Measurements from ENCODE around the gene P3H4. TPM values are rescaled to one million over a fixed set of nuclear protein-coding genes. Genes with fewer than 3 reads are reported as not detected.

Gene P3H4
- total RNA-seq, 1 experiment from 2014 or later, result 29.6 TPM

GRCh38 chr17:41768682-41769288 lies 43.0 kb downstream of the P3H4 start:
- TF ChIP-seq EZH2phosphoT487 (IDR thresholded peaks at IDR 0.05; ENCODE audit: borderline replicate concordance, low read length), result no peak
- TF ChIP-seq EZH2 (IDR thresholded peaks at IDR 0.05; ENCODE audit: low read length, unreplicated experiment), result no peak
- no peak for TF ChIP-seq CTCF (conservative IDR thresholded peaks at IDR 0.05; ENCODE audit: low read depth, low read length)
- intact Hi-C loops (cut with micrococcal nuclease), result no loop called here
- no peaks in the 10 kb centered on the region for H3K27me3 ChIP-seq (ENCODE audit: low read length)
- H3K36me3 ChIP-seq (ENCODE audit: low read depth, low read length), result peaks cover 37% of the 10 kb centered on the region
- ATAC-seq, result no peak
- POLR2A ChIA-PET (ENCODE audit: unreplicated experiment), result no interaction called here
- no peak overlapping the region for H2AFZ ChIP-seq (ENCODE audit: low read length)
- peaks cover 22% of the 10 kb centered on the region for H3K4me1 ChIP-seq (ENCODE audit: insufficient read depth, low read length)
- peaks cover 6% of the 10 kb centered on the region for H3F3A ChIP-seq (ENCODE audit: low read length, unreplicated experiment)
- H3K9me2 ChIP-seq (replicated peaks; ENCODE audit: low read length), result no peaks in the 10 kb centered on the region
- peaks cover 15% of the 10 kb centered on the region for H3K79me2 ChIP-seq (ENCODE audit: low read length)
- CTCF ChIA-PET, result no interaction called here
- no peak overlapping the region for H3K4me2 ChIP-seq (ENCODE audit: low read length)
- no peaks in the 10 kb centered on the region for H4K20me1 ChIP-seq (ENCODE audit: low read length)
- no peaks in the 10 kb centered on the region for H3K9me3 ChIP-seq (ENCODE audit: low read length)
- DNase-seq, result no peak
- BruUV-seq (replicated peaks), result no TSS peak
- H3K9ac ChIP-seq (ENCODE audit: low read length), result no peak overlapping the region
- no peak overlapping the region for H3K4me3 ChIP-seq (ENCODE audit: low read length)
- no peak overlapping the region for H3K27ac ChIP-seq (ENCODE audit: low read length)

GRCh38 chr17:41767324-41768042 lies 44.3 kb downstream of the P3H4 start:
- Histone ChIP-seq H3K27ac (ENCODE audit: low read length) (no peak overlapping the region), H3K36me3 (ENCODE audit: low read depth, low read length) (peaks cover 47% of the 10 kb centered on the region), H3K4me1 (ENCODE audit: insufficient read depth, low read length) (peaks cover 10% of the 10 kb centered on the region), H2AFZ (ENCODE audit: low read length) (no peak overlapping the region), H3K27me3 (ENCODE audit: low read length) (no peaks in the 10 kb centered on the region), H4K20me1 (ENCODE audit: low read length) (no peaks in the 10 kb centered on the region), H3K79me2 (ENCODE audit: low read length) (peaks cover 11% of the 10 kb centered on the region), H3F3A (ENCODE audit: low read length, unreplicated experiment) (peaks cover under 1% of the 10 kb centered on the region), H3K9me2 (replicated peaks; ENCODE audit: low read length) (no peaks in the 10 kb centered on the region), H3K4me3 (ENCODE audit: low read length) (no peak overlapping the region), H3K9me3 (ENCODE audit: low read length) (no peaks in the 10 kb centered on the region), H3K9ac (ENCODE audit: low read length) (no peak overlapping the region), H3K4me2 (ENCODE audit: low read length) (no peak overlapping the region)
- ChIA-PET POLR2A (ENCODE audit: unreplicated experiment) (interaction anchor here (0.5 kb wide), 1 partner anchor 1667 kb away, joined by 4 read pairs; no protein-coding TSS in a partner anchor), CTCF (no interaction called here)
- BruUV-seq (replicated peaks), result no TSS peak
- DNase-seq, result no peak
- TF ChIP-seq EZH2 (IDR thresholded peaks at IDR 0.05; ENCODE audit: low read length, unreplicated experiment) (no peak), EZH2phosphoT487 (IDR thresholded peaks at IDR 0.05; ENCODE audit: borderline replicate concordance, low read length) (no peak), CTCF (conservative IDR thresholded peaks at IDR 0.05; ENCODE audit: low read depth, low read length) (no peak)
- intact Hi-C loops (cut with micrococcal nuclease), result no loop called here
- ATAC-seq, result no peak

GRCh38 chr17:41766135-41766534 lies 45.6 kb downstream of the P3H4 start:
- no peak for ATAC-seq

More at GRCh38 chr17:41766135-41766534, 45.6 kb downstream of the P3H4 start:
- Histone ChIP-seq H3F3A (ENCODE audit: low read length, unreplicated experiment) (no peaks in the 10 kb centered on the region), H3K27ac (ENCODE audit: low read length) (no peak overlapping the region), H3K79me2 (ENCODE audit: low read length) (no peaks in the 10 kb centered on the region), H3K9me2 (replicated peaks; ENCODE audit: low read length) (no peaks in the 10 kb centered on the region), H2AFZ (ENCODE audit: low read length) (no peak overlapping the region), H4K20me1 (ENCODE audit: low read length) (no peaks in the 10 kb centered on the region), H3K9ac (ENCODE audit: low read length) (no peak overlapping the region), H3K4me2 (ENCODE audit: low read length) (no peak overlapping the region), H3K9me3 (ENCODE audit: low read length) (no peaks in the 10 kb centered on the region), H3K4me3 (ENCODE audit: low read length) (no peak overlapping the region), H3K36me3 (ENCODE audit: low read depth, low read length) (peaks cover 44% of the 10 kb centered on the region), H3K4me1 (ENCODE audit: insufficient read depth, low read length) (no peaks in the 10 kb centered on the region), H3K27me3 (ENCODE audit: low read length) (no peaks in the 10 kb centered on the region)
- BruUV-seq (replicated peaks), result no TSS peak
- DNase-seq, result no peak
- no peak for TF ChIP-seq CTCF (conservative IDR thresholded peaks at IDR 0.05; ENCODE audit: low read depth, low read length)
- no peak for TF ChIP-seq EZH2phosphoT487 (IDR thresholded peaks at IDR 0.05; ENCODE audit: borderline replicate concordance, low read length)
- no peak for TF ChIP-seq EZH2 (IDR thresholded peaks at IDR 0.05; ENCODE audit: low read length, unreplicated experiment)
- POLR2A ChIA-PET (ENCODE audit: unreplicated experiment), result no interaction called here
- intact Hi-C loops (cut with micrococcal nuclease), result no loop called here
- CTCF ChIA-PET, result no interaction called here
